Neural progenitor cell (in vitro differentiated cells): ENCODE measurements around the gene KPNB1. TPM values are rescaled to one million over a fixed set of nuclear protein-coding genes. Genes with fewer than 3 reads are reported as not detected.
A peak's percentile ranks its signal among the peaks of the same experiment; 100 is the strongest.

Experiments
- DNase-seq: peaks from one replicate; pipeline ENCODE4 v3.0.0-alpha.2; 2016; ENCODE audit warnings: low spot score
- H2AFZ ChIP-seq: fragments of 200-600 bp; sonication (generic); replicated peaks from 2 replicates; pipeline ENCODE4 v1.6.1; 2016; ENCODE audit warnings: antibody characterized with exemption
- H3F3A ChIP-seq: fragments of 200-600 bp; sonication (generic); 2 replicates; pipeline ENCODE4 v1.6.1; 2016; ENCODE audit warnings: antibody characterized with exemption, low read depth
- H3K27ac ChIP-seq: fragments of 200-600 bp; sonication (generic); 2 replicates; pipeline ENCODE4 v1.5.1; 2016; ENCODE audit warnings: mild to moderate bottlenecking
- H3K27me3 ChIP-seq: fragments of 200-600 bp; sonication (generic); 2 replicates; pipeline ENCODE4 v1.6.1; 2016; ENCODE audit warnings: mild to moderate bottlenecking, moderate library complexity
- H3K36me3 ChIP-seq: fragments of 200-600 bp; sonication (generic); 2 replicates; pipeline ENCODE4 v1.5.1; 2016
- H3K4me1 ChIP-seq: fragments of 200-600 bp; sonication (generic); 2 replicates; pipeline ENCODE4 v1.6.1; 2016; ENCODE audit warnings: mixed run types
- H3K4me2 ChIP-seq: fragments of 200-600 bp; sonication (generic); 2 replicates; pipeline ENCODE4 v1.6.1; 2016
- H3K4me3 ChIP-seq: fragments of 200-600 bp; sonication (generic); 2 replicates; pipeline ENCODE4 v1.5.1; 2016
- H3K79me2 ChIP-seq: fragments of 200-600 bp; sonication (generic); 2 replicates; pipeline ENCODE4 v1.6.1; 2016; ENCODE audit warnings: low read depth
- H3K9ac ChIP-seq: fragments of 200-600 bp; sonication (generic); 2 replicates; pipeline ENCODE4 v1.6.1; 2016
- H3K9me3 ChIP-seq: fragments of 200-600 bp; sonication (generic); 2 replicates; pipeline ENCODE4 v1.5.1; 2016; ENCODE audit warnings: low read depth
- H4K20me1 ChIP-seq: fragments of 200-600 bp; sonication (generic); 2 replicates; pipeline ENCODE4 v1.6.1; 2016; ENCODE audit warnings: low read depth
- H3K27ac Mint-ChIP-seq: 3 replicates; pipeline ENCODE4 v1.8.0; 2021; ENCODE audit warnings: mixed read lengths
- H3K27me3 Mint-ChIP-seq: 2 replicates; pipeline ENCODE4 v1.8.0; 2022; ENCODE audit warnings: low read depth, mild to moderate bottlenecking, inconsistent platforms, moderate library complexity, mixed read lengths; ENCODE audit not compliant: insufficient read depth
- H3K36me3 Mint-ChIP-seq: 3 replicates; pipeline ENCODE4 v1.8.0; 2021; ENCODE audit warnings: mixed read lengths
- H3K4me1 Mint-ChIP-seq: 3 replicates; pipeline ENCODE4 v1.8.0; 2021; ENCODE audit warnings: mixed read lengths
- H3K4me3 Mint-ChIP-seq: 3 replicates; pipeline ENCODE4 v1.8.0; 2021; ENCODE audit warnings: mild to moderate bottlenecking, moderate library complexity, mixed read lengths
- H3K9me3 Mint-ChIP-seq: 3 replicates; pipeline ENCODE4 v1.8.0; 2020; ENCODE audit warnings: mixed read lengths
- EZH2 ChIP-seq: fragments of 200-600 bp; sonication (generic); IDR thresholded peaks from 2 replicates; pipeline ENCODE4 v1.6.1; 2017; ENCODE audit warnings: antibody characterized with exemption, mild to moderate bottlenecking, moderate library complexity
- EZH2phosphoT487 ChIP-seq: fragments of 200-600 bp; sonication (generic); IDR thresholded peaks from 2 replicates; pipeline ENCODE4 v1.6.1; 2017; ENCODE audit warnings: antibody characterized with exemption
- total RNA-seq: library from RNA; depleted of rRNA; stranded (reverse); fragments of >200 nt; gene quantifications from 2 replicates; pipeline ENCODE4 v1.2.3, GENCODE V29; 2015; ENCODE audit warnings: low replicate concordance
- TF ChIP-seq, protein P1 (sequence below): fragments of 200-600 bp; sonication (generic); IDR thresholded peaks from 2 replicates; pipeline ENCODE4 v1.5.1; 2017; ENCODE audit warnings: antibody characterized with exemption, mild to moderate bottlenecking

The KPNB1 gene
- total RNA-seq, 1 donor from 2014 or later: 543 TPM

DNA sequence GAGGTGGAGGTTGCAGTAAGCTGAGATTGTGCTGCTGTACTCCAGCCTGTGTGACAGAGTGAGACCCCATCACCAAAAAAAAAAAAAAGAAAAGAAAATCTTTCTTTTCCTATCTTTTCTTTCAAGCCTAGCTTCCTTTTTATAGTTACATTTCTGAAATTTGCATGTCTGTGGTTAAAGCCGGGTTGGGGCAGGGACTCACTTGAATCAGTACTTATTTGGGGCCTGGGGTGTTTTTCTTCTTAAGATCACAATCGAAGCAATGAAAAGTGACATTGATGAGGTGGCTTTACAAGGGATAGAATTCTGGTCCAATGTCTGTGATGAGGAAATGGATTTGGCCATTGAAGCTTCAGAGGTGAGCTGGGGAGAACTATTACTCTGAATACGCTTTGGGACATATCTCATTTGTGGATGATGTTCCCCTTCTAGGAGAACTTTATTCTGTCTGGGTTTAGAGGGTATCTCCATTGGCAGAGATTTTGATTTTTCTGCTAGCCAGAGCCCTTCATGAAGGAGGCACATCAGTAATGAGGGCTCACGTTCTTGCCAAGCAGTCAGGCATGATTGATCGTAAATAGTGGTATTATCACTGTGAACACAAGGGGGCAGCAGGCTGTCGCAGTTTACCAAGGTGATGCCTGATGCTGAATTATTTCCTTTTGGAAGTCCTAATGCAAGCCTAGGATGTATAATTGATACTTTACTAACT lies 14.3 kb downstream of the KPNB1 start:
- no peaks in the 10 kb centered on the region for H3K9me3 Mint-ChIP-seq
- peak; percentile 84 for DNase-seq
- no peak overlapping the region for H3K9ac ChIP-seq
- H3K4me1 ChIP-seq: peaks cover 15% of the 10 kb centered on the region
- peak overlapping the region; percentile 5 for H3K27ac ChIP-seq
- peaks cover 24% of the 10 kb centered on the region for H3K36me3 Mint-ChIP-seq
- H2AFZ ChIP-seq: no peak overlapping the region
- H3F3A ChIP-seq: peaks cover 81% of the 10 kb centered on the region
- peaks cover 49% of the 10 kb centered on the region for H3K36me3 ChIP-seq
- H3K4me3 Mint-ChIP-seq: no peak overlapping the region
- H3K27me3 ChIP-seq: no peaks in the 10 kb centered on the region
- H4K20me1 ChIP-seq: peaks cover 87% of the 10 kb centered on the region
- H3K27ac Mint-ChIP-seq: no peak overlapping the region
- peak overlapping the region; percentile 20 for H3K4me3 ChIP-seq
- H3K4me2 ChIP-seq: peak overlapping the region; percentile 64
- no peaks in the 10 kb centered on the region for H3K27me3 Mint-ChIP-seq
- H3K79me2 ChIP-seq: peaks cover 60% of the 10 kb centered on the region
- TF ChIP-seq, protein P1, sequence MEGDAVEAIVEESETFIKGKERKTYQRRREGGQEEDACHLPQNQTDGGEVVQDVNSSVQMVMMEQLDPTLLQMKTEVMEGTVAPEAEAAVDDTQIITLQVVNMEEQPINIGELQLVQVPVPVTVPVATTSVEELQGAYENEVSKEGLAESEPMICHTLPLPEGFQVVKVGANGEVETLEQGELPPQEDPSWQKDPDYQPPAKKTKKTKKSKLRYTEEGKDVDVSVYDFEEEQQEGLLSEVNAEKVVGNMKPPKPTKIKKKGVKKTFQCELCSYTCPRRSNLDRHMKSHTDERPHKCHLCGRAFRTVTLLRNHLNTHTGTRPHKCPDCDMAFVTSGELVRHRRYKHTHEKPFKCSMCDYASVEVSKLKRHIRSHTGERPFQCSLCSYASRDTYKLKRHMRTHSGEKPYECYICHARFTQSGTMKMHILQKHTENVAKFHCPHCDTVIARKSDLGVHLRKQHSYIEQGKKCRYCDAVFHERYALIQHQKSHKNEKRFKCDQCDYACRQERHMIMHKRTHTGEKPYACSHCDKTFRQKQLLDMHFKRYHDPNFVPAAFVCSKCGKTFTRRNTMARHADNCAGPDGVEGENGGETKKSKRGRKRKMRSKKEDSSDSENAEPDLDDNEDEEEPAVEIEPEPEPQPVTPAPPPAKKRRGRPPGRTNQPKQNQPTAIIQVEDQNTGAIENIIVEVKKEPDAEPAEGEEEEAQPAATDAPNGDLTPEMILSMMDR: peak; percentile 94
- no peak for TF ChIP-seq EZH2phosphoT487
- peaks cover 3% of the 10 kb centered on the region for H3K4me1 Mint-ChIP-seq
- H3K9me3 ChIP-seq: no peaks in the 10 kb centered on the region

DNA sequence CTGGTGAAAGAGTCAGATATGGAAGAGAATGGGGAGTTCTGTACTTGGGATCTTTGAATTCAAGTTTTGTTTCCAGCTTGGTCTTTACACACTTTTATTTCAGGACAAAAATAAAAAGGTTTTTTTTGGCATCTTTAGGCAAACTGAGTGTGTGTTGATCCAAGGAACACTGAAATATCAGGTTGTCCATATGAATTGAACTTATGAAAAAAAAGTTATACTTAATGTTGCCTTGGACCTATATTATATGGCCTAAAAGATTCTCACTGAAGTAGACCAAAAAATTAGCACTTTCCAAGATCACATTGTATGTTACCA lies 14.9 kb downstream of the KPNB1 start:
- H3K4me1 Mint-ChIP-seq: peaks cover 3% of the 10 kb centered on the region
- Histone ChIP-seq H3K27me3 (no peaks in the 10 kb centered on the region), H3F3A (peaks cover 82% of the 10 kb centered on the region), H3K4me2 (peak overlapping the region; percentile 64), H3K36me3 (peaks cover 54% of the 10 kb centered on the region), H3K4me3 (peak overlapping the region; percentile 20), H2AFZ (no peak overlapping the region), H3K79me2 (peaks cover 60% of the 10 kb centered on the region), H3K27ac (peak overlapping the region; percentile 43), H4K20me1 (peaks cover 87% of the 10 kb centered on the region), H3K4me1 (peaks cover 15% of the 10 kb centered on the region), H3K9me3 (no peaks in the 10 kb centered on the region), H3K9ac (no peak overlapping the region)
- no peak overlapping the region for H3K4me3 Mint-ChIP-seq
- H3K27me3 Mint-ChIP-seq: no peaks in the 10 kb centered on the region
- no peaks in the 10 kb centered on the region for H3K9me3 Mint-ChIP-seq
- no peak overlapping the region for H3K27ac Mint-ChIP-seq
- peaks cover 27% of the 10 kb centered on the region for H3K36me3 Mint-ChIP-seq
- DNase-seq: no peak
- TF ChIP-seq, protein P1: no peak
- TF ChIP-seq EZH2 (no peak), EZH2phosphoT487 (no peak)

DNA sequence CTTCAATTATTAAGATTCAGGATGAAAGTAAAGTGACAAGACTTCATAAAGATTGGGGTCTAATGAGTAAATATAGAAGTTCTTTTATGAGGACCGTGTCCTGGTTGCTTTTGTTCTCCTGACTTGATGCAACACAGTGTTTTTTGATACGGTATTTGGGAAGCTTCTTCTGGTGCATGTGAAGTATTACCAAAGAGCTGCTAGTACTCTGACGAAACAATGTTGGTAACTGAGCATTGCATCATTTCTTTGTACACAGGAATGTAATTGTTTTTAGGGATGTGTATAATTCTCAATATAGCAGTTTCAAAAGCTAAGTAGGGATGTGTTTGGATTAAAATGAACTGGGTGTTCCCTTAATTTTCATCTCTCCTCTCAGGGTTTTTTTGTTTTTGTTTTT lies 15.9 kb downstream of the KPNB1 start:
- peaks cover 82% of the 10 kb centered on the region for H3F3A ChIP-seq
- no peak overlapping the region for H3K4me3 ChIP-seq
- no peak overlapping the region for H3K4me3 Mint-ChIP-seq
- H3K9me3 ChIP-seq: no peaks in the 10 kb centered on the region
- peaks cover 51% of the 10 kb centered on the region for H3K79me2 ChIP-seq
- H3K27ac Mint-ChIP-seq: no peak overlapping the region
- H3K27me3 Mint-ChIP-seq: no peaks in the 10 kb centered on the region
- peak overlapping the region; percentile 36 for H3K27ac ChIP-seq
- H4K20me1 ChIP-seq: peaks cover 82% of the 10 kb centered on the region
- peaks cover 3% of the 10 kb centered on the region for H3K4me1 Mint-ChIP-seq
- no peak overlapping the region for H2AFZ ChIP-seq
- TF ChIP-seq, protein P1: no peak
- no peak for TF ChIP-seq EZH2
- no peak for TF ChIP-seq EZH2phosphoT487
- no peaks in the 10 kb centered on the region for H3K9me3 Mint-ChIP-seq
- no peaks in the 10 kb centered on the region for H3K27me3 ChIP-seq
- peaks cover 15% of the 10 kb centered on the region for H3K4me1 ChIP-seq
- no peak overlapping the region for H3K4me2 ChIP-seq
- no peak for DNase-seq
- peaks cover 55% of the 10 kb centered on the region for H3K36me3 ChIP-seq
- H3K9ac ChIP-seq: no peak overlapping the region
- H3K36me3 Mint-ChIP-seq: peaks cover 33% of the 10 kb centered on the region
